Panc1 (cell line): ENCODE results near the gene SEC16A. TPM values are rescaled to one million over a fixed set of nuclear protein-coding genes. Genes with fewer than 3 reads are reported as not detected.

ENCODE experiments used
- ATAC-seq: fragments of 200-7000 bp; cut with Tn5 transposase; 2 replicates; pipeline ENCODE4 v1.9.1; 2020; ENCODE audit warnings: mild to moderate bottlenecking, moderate library complexity
- BruUV-seq: library from RNA; stranded (reverse); fragments of 400-500 nt; replicated peaks from 2 replicates; lab custom pipeline; 2021; lab: Mats Ljungman, UMichigan
- CTCF ChIA-PET: fragments of 300-600 bp; sonication (Branson Sonifier 250); formaldehyde crosslinking; loops from one replicate; lab custom pipeline; 2022; ENCODE audit warnings: antibody characterized with exemption; lab: Charles Lee
- POLR2A ChIA-PET: fragments of 300-600 bp; sonication (Branson Sonifier 250); formaldehyde crosslinking; loops from one replicate; lab custom pipeline; 2022; ENCODE audit warnings: antibody characterized with exemption; lab: Charles Lee
- DNase-seq: peaks from one replicate; pipeline ENCODE4 v3.0.0-alpha.2; 2010; ENCODE audit warnings: low read depth, low spot score
- H3K27ac ChIP-seq: 2 replicates; pipeline ENCODE4 v1.5.1; 2011; ENCODE audit warnings: mild to moderate bottlenecking, low read length, inconsistent platforms
- H3K27me3 ChIP-seq: fragments of 200-500 bp; sonication (Bioruptor generic); 2 replicates; pipeline ENCODE4 v1.6.0; 2014; ENCODE audit warnings: low read length, inconsistent platforms; ENCODE audit not compliant: control insufficient read depth, insufficient read depth
- H3K36me3 ChIP-seq: fragments of 200-500 bp; sonication (Bioruptor generic); 2 replicates; pipeline ENCODE4 v1.5.1; 2014; ENCODE audit warnings: inconsistent platforms, mild to moderate bottlenecking, low read length, moderate library complexity; ENCODE audit not compliant: control insufficient read depth, insufficient read depth
- H3K4me1 ChIP-seq: 2 replicates; pipeline ENCODE4 v1.5.1; 2011; ENCODE audit warnings: inconsistent platforms, mild to moderate bottlenecking, low read length, moderate library complexity; ENCODE audit not compliant: control insufficient read depth, insufficient read depth
- H3K4me3 ChIP-seq, 2 experiments: 2 replicates each; pipeline ENCODE4 v1.5.1; 2011 to 2012; ENCODE audit warnings: low read depth in 2 of 2, low read length in 2 of 2, mild to moderate bottlenecking in 2 of 2, inconsistent platforms in 1 of 2, moderate library complexity in 1 of 2
- H3K9me3 ChIP-seq: fragments of 200-500 bp; sonication (Bioruptor generic); 2 replicates; pipeline ENCODE4 v1.5.1; 2014; ENCODE audit warnings: low read depth, mild to moderate bottlenecking, inconsistent platforms, low read length, moderate library complexity; ENCODE audit not compliant: control insufficient read depth, insufficient read depth
- CTCF ChIP-seq: fragments of 450-650 bp; IDR thresholded peaks from 2 replicates; pipeline ENCODE4 v1.5.1; 2017; ENCODE audit warnings: mild to moderate bottlenecking
- POLR2AphosphoS5 ChIP-seq: IDR thresholded peaks from 2 replicates; pipeline ENCODE4 v1.6.1; 2012; ENCODE audit warnings: mild to moderate bottlenecking, low read depth, low read length, moderate library complexity
- REST ChIP-seq, 2 experiments: IDR thresholded peaks; 2 replicates each; pipeline ENCODE4 v1.6.1; 2011 to 2012; ENCODE audit warnings: low read depth in 2 of 2, control low read depth in 1 of 2, low read length in 1 of 2, mild to moderate bottlenecking in 1 of 2, moderate library complexity in 1 of 2; ENCODE audit not compliant: insufficient read depth in 1 of 2
- SIN3A ChIP-seq: IDR thresholded peaks from 2 replicates; pipeline ENCODE4 v1.6.1; 2012; ENCODE audit warnings: low read depth, mild to moderate bottlenecking, low read length, moderate library complexity, borderline replicate concordance; ENCODE audit not compliant: insufficient read depth
- TCF7L2 ChIP-seq: IDR thresholded peaks from 2 replicates; pipeline ENCODE4 v1.6.1; 2011; ENCODE audit warnings: mild to moderate bottlenecking, low read depth, low read length, inconsistent platforms
- in situ Hi-C: cut with HindIII; loops from 2 replicates; pipeline ENCODE4 v1.10.0; 2016; ENCODE audit warnings: low sequenced_read_pairs, low pct_unique_long_range_greater_than_20kb
- intact Hi-C: fragments of 100-400 bp; cut with micrococcal nuclease; formaldehyde crosslinking; loops from one replicate; pipeline ENCODE4 v1.10.0; 2022; ENCODE audit not compliant: unreplicated experiment
- total RNA-seq: library from RNA; stranded (reverse); gene quantifications from one replicate; pipeline ENCODE4 v1.2.1, GENCODE V29; 2021; ENCODE audit not compliant: unreplicated experiment

Gene SEC16A
- total RNA-seq, 1 experiment from 2014 or later, result 76.5 TPM

- ChIA-PET CTCF (no interaction called here), POLR2A (no interaction called here)
- no peak for DNase-seq
- no peaks in the 10 kb centered on the region for H3K9me3 ChIP-seq
- no peak overlapping the region for H3K27ac ChIP-seq
- no peak overlapping the region for H3K4me3 ChIP-seq
- H3K27me3 ChIP-seq, result no peaks in the 10 kb centered on the region
- no TSS peak for BruUV-seq
- TF ChIP-seq REST (IDR thresholded peaks at IDR 0.05; ENCODE audit: insufficient read depth in 1 of 2, low read depth in 2 of 2, low read length in 1 of 2) (no peak), SIN3A (no peak), CTCF (no peak), TCF7L2 (no peak), POLR2AphosphoS5 (no peak)
- intact Hi-C loops, result no loop called here
- no peak for ATAC-seq
- in situ Hi-C loops, result no loop called here
- H3K4me1 ChIP-seq, result no peaks in the 10 kb centered on the region
- no peaks in the 10 kb centered on the region for H3K36me3 ChIP-seq
Measured at GRCh38 chr9:136502940-136503550, 20.2 kb upstream of the SEC16A start.

- H3K36me3 ChIP-seq, result no peaks in the 10 kb centered on the region
Measured at GRCh38 chr9:136502196-136502595, 19.4 kb upstream of the SEC16A start.

More at GRCh38 chr9:136502196-136502595, 19.4 kb upstream of the SEC16A start:
- no TSS peak for BruUV-seq
- ChIA-PET POLR2A (no interaction called here), CTCF (no interaction called here)
- H3K4me1 ChIP-seq, result no peaks in the 10 kb centered on the region
- no peak for ATAC-seq
- no peak for DNase-seq
- intact Hi-C loops, result no loop called here
- H3K27me3 ChIP-seq, result no peaks in the 10 kb centered on the region
- TF ChIP-seq POLR2AphosphoS5 (no peak), TCF7L2 (no peak), SIN3A (no peak), REST (IDR thresholded peaks at IDR 0.05; ENCODE audit: insufficient read depth in 1 of 2, low read depth in 2 of 2, low read length in 1 of 2) (no peak), CTCF (no peak)
- in situ Hi-C loops, result no loop called here
- H3K4me3 ChIP-seq, result no peak overlapping the region
- H3K27ac ChIP-seq, result no peak overlapping the region
- no peaks in the 10 kb centered on the region for H3K9me3 ChIP-seq
